Neural cell (in vitro differentiated cells): ENCODE data around the gene SFTPA1.

Source experiments
- EP300 ChIP-seq: fragments of 450-650 bp; conservative IDR thresholded peaks from 2 replicates; pipeline ENCODE4 v1.6.1; 2014; ENCODE audit warnings: antibody characterized with exemption, mild to moderate bottlenecking, moderate library complexity; ENCODE audit not compliant: poor library complexity, severe bottlenecking
- EZH2 ChIP-seq: fragments of 200-600, 300-800 bp; shearing (Covaris generic), sonication (generic); IDR thresholded peaks from 2 replicates; pipeline ENCODE4 v1.6.1; 2014; ENCODE audit warnings: antibody characterized with exemption, low read length, borderline replicate concordance, mild to moderate bottlenecking; ENCODE audit not compliant: insufficient read depth, poor library complexity, severe bottlenecking
- MXI1 ChIP-seq: fragments of 450-650 bp; conservative IDR thresholded peaks from 2 replicates; pipeline ENCODE4 v1.6.1; 2014; ENCODE audit warnings: antibody characterized with exemption, mild to moderate bottlenecking; ENCODE audit not compliant: poor library complexity, severe bottlenecking
- POLR2AphosphoS5 ChIP-seq: IDR thresholded peaks from 2 replicates; pipeline ENCODE4 v1.6.1; 2012
- RAD21 ChIP-seq: fragments of 450-650 bp; conservative IDR thresholded peaks from 2 replicates; pipeline ENCODE4 v1.6.1; 2014; ENCODE audit warnings: antibody characterized with exemption, mild to moderate bottlenecking, moderate library complexity
- SMC3 ChIP-seq: fragments of 450-650 bp; conservative IDR thresholded peaks from 2 replicates; pipeline ENCODE4 v1.6.1; 2014; ENCODE audit warnings: antibody characterized with exemption, mild to moderate bottlenecking, moderate library complexity; ENCODE audit not compliant: poor library complexity
- TF ChIP-seq, protein P1 (sequence below): fragments of 450-650 bp; IDR thresholded peaks from 2 replicates; pipeline ENCODE4 v1.5.1; 2014; ENCODE audit warnings: antibody characterized with exemption, mild to moderate bottlenecking, moderate library complexity; ENCODE audit not compliant: poor library complexity, severe bottlenecking
- TF ChIP-seq, protein P2 (sequence below): IDR thresholded peaks from 2 replicates; pipeline ENCODE4 v1.6.1; 2012; ENCODE audit warnings: borderline replicate concordance

DNA sequence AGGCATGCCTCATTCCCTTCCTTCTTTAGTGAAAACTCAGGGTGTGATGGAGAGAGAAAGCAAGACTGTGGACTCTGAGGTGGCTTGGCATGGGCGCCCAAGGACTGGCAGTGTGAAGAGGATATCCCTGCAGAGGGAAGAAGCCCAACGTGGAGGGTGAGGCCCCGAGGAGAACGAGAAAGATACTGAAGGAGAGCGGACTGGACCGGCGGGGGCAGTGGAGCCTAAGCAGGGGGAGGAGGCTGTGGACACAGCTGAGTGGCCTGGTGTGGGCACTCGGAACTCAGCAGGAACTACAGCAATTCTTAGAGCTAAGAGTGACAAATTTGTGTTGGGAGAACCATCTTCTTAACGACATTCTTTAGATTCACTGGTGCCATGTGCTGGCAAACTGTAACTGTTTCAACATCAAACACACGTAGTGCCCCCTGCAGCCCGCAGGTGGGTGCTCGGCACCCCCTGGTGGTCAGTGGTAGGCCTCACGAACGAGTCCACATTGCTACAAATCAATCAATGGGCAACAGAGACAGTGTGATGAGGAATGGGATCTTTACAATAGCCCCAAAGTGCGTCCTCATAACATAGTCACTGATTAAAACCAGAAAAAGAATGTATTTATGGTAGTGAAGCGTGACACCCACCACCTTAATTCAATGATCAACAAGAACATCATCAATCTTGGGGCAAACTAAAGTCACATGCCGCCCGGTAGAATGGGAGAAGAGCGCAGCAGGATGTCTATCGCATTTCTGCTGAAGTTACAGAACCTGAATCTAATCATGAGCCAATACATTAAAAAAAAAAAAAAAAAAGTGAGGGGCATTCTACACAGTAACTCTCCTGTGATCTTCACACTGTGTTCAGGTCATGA lies 2.0 kb upstream of the SFTPA1 start:
- TF ChIP-seq, protein P1, sequence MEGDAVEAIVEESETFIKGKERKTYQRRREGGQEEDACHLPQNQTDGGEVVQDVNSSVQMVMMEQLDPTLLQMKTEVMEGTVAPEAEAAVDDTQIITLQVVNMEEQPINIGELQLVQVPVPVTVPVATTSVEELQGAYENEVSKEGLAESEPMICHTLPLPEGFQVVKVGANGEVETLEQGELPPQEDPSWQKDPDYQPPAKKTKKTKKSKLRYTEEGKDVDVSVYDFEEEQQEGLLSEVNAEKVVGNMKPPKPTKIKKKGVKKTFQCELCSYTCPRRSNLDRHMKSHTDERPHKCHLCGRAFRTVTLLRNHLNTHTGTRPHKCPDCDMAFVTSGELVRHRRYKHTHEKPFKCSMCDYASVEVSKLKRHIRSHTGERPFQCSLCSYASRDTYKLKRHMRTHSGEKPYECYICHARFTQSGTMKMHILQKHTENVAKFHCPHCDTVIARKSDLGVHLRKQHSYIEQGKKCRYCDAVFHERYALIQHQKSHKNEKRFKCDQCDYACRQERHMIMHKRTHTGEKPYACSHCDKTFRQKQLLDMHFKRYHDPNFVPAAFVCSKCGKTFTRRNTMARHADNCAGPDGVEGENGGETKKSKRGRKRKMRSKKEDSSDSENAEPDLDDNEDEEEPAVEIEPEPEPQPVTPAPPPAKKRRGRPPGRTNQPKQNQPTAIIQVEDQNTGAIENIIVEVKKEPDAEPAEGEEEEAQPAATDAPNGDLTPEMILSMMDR, result no peak
- no peak for TF ChIP-seq MXI1
- no peak for TF ChIP-seq EP300
- no peak for TF ChIP-seq EZH2
- TF ChIP-seq RAD21, result no peak
- no peak for TF ChIP-seq POLR2AphosphoS5
- no peak for TF ChIP-seq SMC3
- TF ChIP-seq, protein P2, sequence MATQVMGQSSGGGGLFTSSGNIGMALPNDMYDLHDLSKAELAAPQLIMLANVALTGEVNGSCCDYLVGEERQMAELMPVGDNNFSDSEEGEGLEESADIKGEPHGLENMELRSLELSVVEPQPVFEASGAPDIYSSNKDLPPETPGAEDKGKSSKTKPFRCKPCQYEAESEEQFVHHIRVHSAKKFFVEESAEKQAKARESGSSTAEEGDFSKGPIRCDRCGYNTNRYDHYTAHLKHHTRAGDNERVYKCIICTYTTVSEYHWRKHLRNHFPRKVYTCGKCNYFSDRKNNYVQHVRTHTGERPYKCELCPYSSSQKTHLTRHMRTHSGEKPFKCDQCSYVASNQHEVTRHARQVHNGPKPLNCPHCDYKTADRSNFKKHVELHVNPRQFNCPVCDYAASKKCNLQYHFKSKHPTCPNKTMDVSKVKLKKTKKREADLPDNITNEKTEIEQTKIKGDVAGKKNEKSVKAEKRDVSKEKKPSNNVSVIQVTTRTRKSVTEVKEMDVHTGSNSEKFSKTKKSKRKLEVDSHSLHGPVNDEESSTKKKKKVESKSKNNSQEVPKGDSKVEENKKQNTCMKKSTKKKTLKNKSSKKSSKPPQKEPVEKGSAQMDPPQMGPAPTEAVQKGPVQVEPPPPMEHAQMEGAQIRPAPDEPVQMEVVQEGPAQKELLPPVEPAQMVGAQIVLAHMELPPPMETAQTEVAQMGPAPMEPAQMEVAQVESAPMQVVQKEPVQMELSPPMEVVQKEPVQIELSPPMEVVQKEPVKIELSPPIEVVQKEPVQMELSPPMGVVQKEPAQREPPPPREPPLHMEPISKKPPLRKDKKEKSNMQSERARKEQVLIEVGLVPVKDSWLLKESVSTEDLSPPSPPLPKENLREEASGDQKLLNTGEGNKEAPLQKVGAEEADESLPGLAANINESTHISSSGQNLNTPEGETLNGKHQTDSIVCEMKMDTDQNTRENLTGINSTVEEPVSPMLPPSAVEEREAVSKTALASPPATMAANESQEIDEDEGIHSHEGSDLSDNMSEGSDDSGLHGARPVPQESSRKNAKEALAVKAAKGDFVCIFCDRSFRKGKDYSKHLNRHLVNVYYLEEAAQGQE, result no peak
